ENCODE data around the gene SZT2.

Gene SZT2

GRCh38 chr1:43421976-43422750, 32.5 kb downstream of the SZT2 start:
- DNase-seq (ENCODE audit: low read depth in 2 of 2, low spot score in 1 of 2) = no peak

- DNase-seq (ENCODE audit: low read depth in 2 of 2, low spot score in 1 of 2) = no peak
Observed at GRCh38 chr1:43422995-43423671, 33.4 kb downstream of the SZT2 start.

- DNase-seq (ENCODE audit: low read depth in 2 of 2, low spot score in 1 of 2) = no peak
Observed at GRCh38 chr1:43423672-43424550, 34.2 kb downstream of the SZT2 start.

GRCh38 chr1:43425045-43425444, 35.3 kb downstream of the SZT2 start:
- no peak for DNase-seq (ENCODE audit: low read depth in 2 of 2, low spot score in 1 of 2)

- DNase-seq (ENCODE audit: low read depth in 2 of 2, low spot score in 1 of 2) = no peak
Observed at GRCh38 chr1:43426221-43426620, 36.5 kb downstream of the SZT2 start.

- DNase-seq (ENCODE audit: low read depth in 2 of 2, low spot score in 1 of 2) = no peak
Observed at GRCh38 chr1:43427524-43427923, 37.8 kb downstream of the SZT2 start.

GRCh38 chr1:43427941-43428340, 38.2 kb downstream of the SZT2 start:
- DNase-seq (ENCODE audit: low read depth in 2 of 2, low spot score in 1 of 2) = no peak

- no peak for DNase-seq (ENCODE audit: low read depth in 2 of 2, low spot score in 1 of 2)
Observed at GRCh38 chr1:43430831-43431230, 41.1 kb downstream of the SZT2 start.

GRCh38 chr1:43431676-43432075, 42.0 kb downstream of the SZT2 start:
- DNase-seq (ENCODE audit: low read depth in 2 of 2, low spot score in 1 of 2) = no peak

- DNase-seq (ENCODE audit: low read depth in 2 of 2, low spot score in 1 of 2) = no peak
Observed at GRCh38 chr1:43432171-43432860, 42.6 kb downstream of the SZT2 start.

- DNase-seq (ENCODE audit: low read depth in 2 of 2, low spot score in 1 of 2) = no peak
Observed at GRCh38 chr1:43432907-43433306, 43.2 kb downstream of the SZT2 start.

- no peak for DNase-seq (ENCODE audit: low read depth in 2 of 2, low spot score in 1 of 2)
Observed at GRCh38 chr1:43434256-43434655, 44.6 kb downstream of the SZT2 start.

- DNase-seq (ENCODE audit: low read depth in 2 of 2, low spot score in 1 of 2) = no peak
Observed at GRCh38 chr1:43435146-43436145, 45.7 kb downstream of the SZT2 start.

- DNase-seq (ENCODE audit: low read depth in 2 of 2, low spot score in 1 of 2) = no peak
Observed at GRCh38 chr1:43436371-43436770, 46.7 kb downstream of the SZT2 start.

GRCh38 chr1:43437031-43437973, 47.6 kb downstream of the SZT2 start:
- DNase-seq (ENCODE audit: low read depth in 2 of 2, low spot score in 1 of 2) = no peak

- DNase-seq (ENCODE audit: low read depth in 2 of 2, low spot score in 1 of 2) = no peak
Observed at GRCh38 chr1:43438006-43438405, 48.3 kb downstream of the SZT2 start.

GRCh38 chr1:43438576-43438952, 48.9 kb downstream of the SZT2 start:
- DNase-seq (ENCODE audit: low read depth in 2 of 2, low spot score in 1 of 2) = no peak

GRCh38 chr1:43438953-43439581, 49.4 kb downstream of the SZT2 start:
- DNase-seq (ENCODE audit: low read depth in 2 of 2, low spot score in 1 of 2) = no peak

All from stimulated activated CD8-positive, alpha-beta memory T cell treated with anti-CD3 and anti-CD28 coated beads, Interleukin-4, amount 100 ng/mL, for 4 hours (primary cell).